ENCODE results near the gene ZMIZ2. TPM values are rescaled to one million over a fixed set of nuclear protein-coding genes. Genes with fewer than 3 reads are reported as not detected.

Gene ZMIZ2
- total and polyA plus RNA-seq, 9 of the 15 experiments (the other 6 are each of a cell fraction or from before 2014, with no cell fraction given), result 0.13 to 40.3 (median 4.9) TPM

- TF ChIP-seq, protein P1, sequence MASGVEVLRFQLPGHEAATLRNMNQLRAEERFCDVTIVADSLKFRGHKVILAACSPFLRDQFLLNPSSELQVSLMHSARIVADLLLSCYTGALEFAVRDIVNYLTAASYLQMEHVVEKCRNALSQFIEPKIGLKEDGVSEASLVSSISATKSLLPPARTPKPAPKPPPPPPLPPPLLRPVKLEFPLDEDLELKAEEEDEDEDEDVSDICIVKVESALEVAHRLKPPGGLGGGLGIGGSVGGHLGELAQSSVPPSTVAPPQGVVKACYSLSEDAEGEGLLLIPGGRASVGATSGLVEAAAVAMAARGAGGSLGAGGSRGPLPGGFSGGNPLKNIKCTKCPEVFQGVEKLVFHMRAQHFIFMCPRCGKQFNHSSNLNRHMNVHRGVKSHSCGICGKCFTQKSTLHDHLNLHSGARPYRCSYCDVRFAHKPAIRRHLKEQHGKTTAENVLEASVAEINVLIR (CRISPR knock-in tag; IDR thresholded peaks at IDR 0.05), result no peak
- TF ChIP-seq, protein P2, sequence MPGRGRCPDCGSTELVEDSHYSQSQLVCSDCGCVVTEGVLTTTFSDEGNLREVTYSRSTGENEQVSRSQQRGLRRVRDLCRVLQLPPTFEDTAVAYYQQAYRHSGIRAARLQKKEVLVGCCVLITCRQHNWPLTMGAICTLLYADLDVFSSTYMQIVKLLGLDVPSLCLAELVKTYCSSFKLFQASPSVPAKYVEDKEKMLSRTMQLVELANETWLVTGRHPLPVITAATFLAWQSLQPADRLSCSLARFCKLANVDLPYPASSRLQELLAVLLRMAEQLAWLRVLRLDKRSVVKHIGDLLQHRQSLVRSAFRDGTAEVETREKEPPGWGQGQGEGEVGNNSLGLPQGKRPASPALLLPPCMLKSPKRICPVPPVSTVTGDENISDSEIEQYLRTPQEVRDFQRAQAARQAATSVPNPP (IDR thresholded peaks at IDR 0.05; ENCODE audit: borderline replicate concordance, insufficient read depth, insufficient read length), result no peak
- TF ChIP-seq SAFB (IDR thresholded peaks at IDR 0.05; ENCODE audit: borderline replicate concordance, low read depth, low read length) (peak; percentile 40; the same call in 1 of the 2 replicates), NRF1 (conservative IDR thresholded peaks at IDR 0.05 in 1 of 2, IDR thresholded peaks at IDR 0.05 in 1 of 2) (0 out of 4 replicates have a peak, but pooled peaks of 1 of the 2 experiments have one; percentile 15), PHF8 (IDR thresholded peaks at IDR 0.05; ENCODE audit: borderline replicate concordance, low read length) (peak; percentile 26; the same call in 1 of the 2 replicates), TRIM28 (IDR thresholded peaks at IDR 0.05) (no peak), YY1 (IDR thresholded peaks at IDR 0.05; ENCODE audit: borderline replicate concordance in 1 of 3, control insufficient read depth in 1 of 3, extremely low read depth in 1 of 3, insufficient read depth in 3 of 3, insufficient read length in 1 of 3, insufficient replicate concordance in 2 of 3, low read depth in 1 of 3, low read length in 2 of 3) (peak in 1 of 3 experiments; percentile 2), EGR1 (conservative IDR thresholded peaks at IDR 0.05) (peak; percentile 58), SUPT5H (IDR thresholded peaks at IDR 0.05) (peak; percentile 53; the same call in 1 of the 2 replicates), MAX (CRISPR knock-in tag; IDR thresholded peaks at IDR 0.05) (0 out of 2 replicates have a peak, but pooled peaks have one; percentile 28), RBFOX2 (IDR thresholded peaks at IDR 0.05; ENCODE audit: low read depth, low read length) (peak; percentile 65), EWSR1 (IDR thresholded peaks at IDR 0.05; ENCODE audit: borderline replicate concordance, low read depth, partially characterized antibody) (no peak), ZNF764 (CRISPR knock-in tag; IDR thresholded peaks at IDR 0.05; ENCODE audit: low read depth) (no peak), ERF (CRISPR knock-in tag; IDR thresholded peaks at IDR 0.05) (0 out of 2 replicates have a peak, but pooled peaks have one; percentile 26), POLR2G (IDR thresholded peaks at IDR 0.05; ENCODE audit: low read depth, low read length) (peak; percentile 64)
- TF ChIP-seq, protein P3, sequence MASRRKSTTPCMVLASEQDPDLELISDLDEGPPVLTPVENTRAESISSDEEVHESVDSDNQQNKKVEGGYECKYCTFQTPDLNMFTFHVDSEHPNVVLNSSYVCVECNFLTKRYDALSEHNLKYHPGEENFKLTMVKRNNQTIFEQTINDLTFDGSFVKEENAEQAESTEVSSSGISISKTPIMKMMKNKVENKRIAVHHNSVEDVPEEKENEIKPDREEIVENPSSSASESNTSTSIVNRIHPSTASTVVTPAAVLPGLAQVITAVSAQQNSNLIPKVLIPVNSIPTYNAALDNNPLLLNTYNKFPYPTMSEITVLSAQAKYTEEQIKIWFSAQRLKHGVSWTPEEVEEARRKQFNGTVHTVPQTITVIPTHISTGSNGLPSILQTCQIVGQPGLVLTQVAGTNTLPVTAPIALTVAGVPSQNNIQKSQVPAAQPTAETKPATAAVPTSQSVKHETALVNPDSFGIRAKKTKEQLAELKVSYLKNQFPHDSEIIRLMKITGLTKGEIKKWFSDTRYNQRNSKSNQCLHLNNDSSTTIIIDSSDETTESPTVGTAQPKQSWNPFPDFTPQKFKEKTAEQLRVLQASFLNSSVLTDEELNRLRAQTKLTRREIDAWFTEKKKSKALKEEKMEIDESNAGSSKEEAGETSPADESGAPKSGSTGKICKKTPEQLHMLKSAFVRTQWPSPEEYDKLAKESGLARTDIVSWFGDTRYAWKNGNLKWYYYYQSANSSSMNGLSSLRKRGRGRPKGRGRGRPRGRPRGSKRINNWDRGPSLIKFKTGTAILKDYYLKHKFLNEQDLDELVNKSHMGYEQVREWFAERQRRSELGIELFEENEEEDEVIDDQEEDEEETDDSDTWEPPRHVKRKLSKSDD (conservative IDR thresholded peaks at IDR 0.05; ENCODE audit: low read length), result no peak
- TF ChIP-seq, protein P4, sequence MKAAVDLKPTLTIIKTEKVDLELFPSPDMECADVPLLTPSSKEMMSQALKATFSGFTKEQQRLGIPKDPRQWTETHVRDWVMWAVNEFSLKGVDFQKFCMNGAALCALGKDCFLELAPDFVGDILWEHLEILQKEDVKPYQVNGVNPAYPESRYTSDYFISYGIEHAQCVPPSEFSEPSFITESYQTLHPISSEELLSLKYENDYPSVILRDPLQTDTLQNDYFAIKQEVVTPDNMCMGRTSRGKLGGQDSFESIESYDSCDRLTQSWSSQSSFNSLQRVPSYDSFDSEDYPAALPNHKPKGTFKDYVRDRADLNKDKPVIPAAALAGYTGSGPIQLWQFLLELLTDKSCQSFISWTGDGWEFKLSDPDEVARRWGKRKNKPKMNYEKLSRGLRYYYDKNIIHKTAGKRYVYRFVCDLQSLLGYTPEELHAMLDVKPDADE (conservative IDR thresholded peaks at IDR 0.05; ENCODE audit: control insufficient read depth, low read depth, low read length), result 0 out of 2 replicates have a peak, but pooled peaks have one; percentile 41
Observed at GRCh38 chr7:44748948-44749731, 493 bp downstream of the ZMIZ2 start (continued).
